ENCODE results near the gene MARCKSL1.
"Not testable (repeated sequence)": the region's sequence is repeated elsewhere in the genome, so short reads cannot be mapped to it uniquely, and the experiment has no call there.

Gene MARCKSL1

DNA sequence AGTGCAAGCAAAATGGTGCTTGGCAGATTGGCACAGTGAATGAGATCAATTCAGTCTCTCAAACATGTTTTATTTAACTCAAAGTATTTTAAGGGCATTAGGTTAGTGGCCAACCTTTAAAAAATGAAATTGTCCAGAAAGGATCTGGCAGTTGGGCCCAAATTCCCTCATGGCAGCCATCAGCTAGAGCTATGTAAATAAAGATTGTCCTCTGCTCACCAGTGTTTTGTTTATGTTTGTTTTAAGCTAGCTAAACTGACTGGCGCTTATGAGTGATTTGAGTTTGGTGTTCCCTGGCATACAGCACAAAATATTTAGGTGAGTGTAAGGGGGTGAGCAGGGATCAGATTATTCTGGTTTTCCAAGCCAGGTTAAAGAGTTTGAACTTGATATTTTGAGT, 26.1 kb downstream of the MARCKSL1 start:
- POLR2A ChIA-PET, result no interaction called here
- CTCF ChIA-PET, result no interaction called here
- TF ChIP-seq, protein P1, sequence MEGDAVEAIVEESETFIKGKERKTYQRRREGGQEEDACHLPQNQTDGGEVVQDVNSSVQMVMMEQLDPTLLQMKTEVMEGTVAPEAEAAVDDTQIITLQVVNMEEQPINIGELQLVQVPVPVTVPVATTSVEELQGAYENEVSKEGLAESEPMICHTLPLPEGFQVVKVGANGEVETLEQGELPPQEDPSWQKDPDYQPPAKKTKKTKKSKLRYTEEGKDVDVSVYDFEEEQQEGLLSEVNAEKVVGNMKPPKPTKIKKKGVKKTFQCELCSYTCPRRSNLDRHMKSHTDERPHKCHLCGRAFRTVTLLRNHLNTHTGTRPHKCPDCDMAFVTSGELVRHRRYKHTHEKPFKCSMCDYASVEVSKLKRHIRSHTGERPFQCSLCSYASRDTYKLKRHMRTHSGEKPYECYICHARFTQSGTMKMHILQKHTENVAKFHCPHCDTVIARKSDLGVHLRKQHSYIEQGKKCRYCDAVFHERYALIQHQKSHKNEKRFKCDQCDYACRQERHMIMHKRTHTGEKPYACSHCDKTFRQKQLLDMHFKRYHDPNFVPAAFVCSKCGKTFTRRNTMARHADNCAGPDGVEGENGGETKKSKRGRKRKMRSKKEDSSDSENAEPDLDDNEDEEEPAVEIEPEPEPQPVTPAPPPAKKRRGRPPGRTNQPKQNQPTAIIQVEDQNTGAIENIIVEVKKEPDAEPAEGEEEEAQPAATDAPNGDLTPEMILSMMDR (IDR thresholded peaks at IDR 0.05; ENCODE audit: insufficient read depth, low read length, missing control alignments), result no peak
- DNase-seq (ENCODE audit: low read depth, low spot score), result no peak
- no peak overlapping the region for H3K4me3 ChIP-seq (ENCODE audit: low read depth, low read length)

DNA sequence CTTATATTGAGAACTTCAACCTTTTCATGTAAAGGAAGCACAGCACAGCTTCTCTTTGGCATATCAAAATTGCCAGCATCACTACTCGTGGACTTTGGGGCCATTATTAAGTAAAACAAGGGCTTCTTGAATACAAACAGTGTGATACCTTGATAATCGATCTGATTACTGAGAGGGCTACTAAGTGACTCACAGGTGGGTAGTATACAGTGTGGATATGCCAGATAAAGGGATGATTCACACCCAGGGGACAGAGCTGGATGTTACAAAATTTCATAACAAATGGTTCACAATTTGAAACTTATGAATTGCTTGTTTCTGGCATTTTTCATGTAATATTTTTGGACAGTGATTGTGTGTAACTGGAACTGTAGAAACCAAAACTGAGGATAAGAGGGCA, 28.7 kb downstream of the MARCKSL1 start:
- no peak for DNase-seq (ENCODE audit: low read depth, low spot score)
- H3K4me3 ChIP-seq (ENCODE audit: low read depth, low read length), result no peak overlapping the region
- CTCF ChIA-PET, result interaction anchor here (1.2 to 5.4 kb wide), 5 partner anchors 9 to 91 kb away, joined by 3 to 16 read pairs (median 4); no protein-coding TSS in a partner anchor
- POLR2A ChIA-PET, result interaction anchor here (1.6 kb wide), 1 partner anchor 29 kb away, joined by 8 read pairs; the partner anchor contains the start of gene MARCKSL1
- TF ChIP-seq, protein P1 (IDR thresholded peaks at IDR 0.05; ENCODE audit: insufficient read depth, low read length, missing control alignments), result no peak

DNA sequence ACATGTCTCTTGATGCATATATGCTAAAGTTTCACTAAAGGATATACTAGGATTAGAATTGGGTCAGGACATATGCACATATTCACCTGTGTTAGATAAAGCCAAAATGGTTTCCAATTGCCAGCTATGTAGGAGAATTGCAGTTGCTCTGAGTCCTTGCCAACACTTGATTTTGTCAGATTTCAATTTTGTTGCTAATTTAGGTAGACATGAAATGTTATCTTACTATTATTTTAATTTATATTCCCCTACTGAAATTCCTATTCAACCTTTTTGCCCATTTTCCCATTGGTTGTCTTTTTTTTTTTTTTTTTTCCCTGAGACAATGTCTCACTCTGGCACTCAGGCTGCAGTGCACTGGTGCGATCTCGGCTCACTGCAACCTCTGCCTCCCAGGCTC, 30.7 kb downstream of the MARCKSL1 start:
- H3K4me3 ChIP-seq (ENCODE audit: low read depth, low read length), result no peak overlapping the region
- POLR2A ChIA-PET, result no interaction called here
- CTCF ChIA-PET, result interaction anchor here (1.0 to 5.4 kb wide), 3 partner anchors 11 to 89 kb away, joined by 3 to 16 read pairs (median 14); no protein-coding TSS in a partner anchor
- TF ChIP-seq, protein P1 (IDR thresholded peaks at IDR 0.05; ENCODE audit: insufficient read depth, low read length, missing control alignments), result no peak
- no peak for DNase-seq (ENCODE audit: low read depth, low spot score)

DNA sequence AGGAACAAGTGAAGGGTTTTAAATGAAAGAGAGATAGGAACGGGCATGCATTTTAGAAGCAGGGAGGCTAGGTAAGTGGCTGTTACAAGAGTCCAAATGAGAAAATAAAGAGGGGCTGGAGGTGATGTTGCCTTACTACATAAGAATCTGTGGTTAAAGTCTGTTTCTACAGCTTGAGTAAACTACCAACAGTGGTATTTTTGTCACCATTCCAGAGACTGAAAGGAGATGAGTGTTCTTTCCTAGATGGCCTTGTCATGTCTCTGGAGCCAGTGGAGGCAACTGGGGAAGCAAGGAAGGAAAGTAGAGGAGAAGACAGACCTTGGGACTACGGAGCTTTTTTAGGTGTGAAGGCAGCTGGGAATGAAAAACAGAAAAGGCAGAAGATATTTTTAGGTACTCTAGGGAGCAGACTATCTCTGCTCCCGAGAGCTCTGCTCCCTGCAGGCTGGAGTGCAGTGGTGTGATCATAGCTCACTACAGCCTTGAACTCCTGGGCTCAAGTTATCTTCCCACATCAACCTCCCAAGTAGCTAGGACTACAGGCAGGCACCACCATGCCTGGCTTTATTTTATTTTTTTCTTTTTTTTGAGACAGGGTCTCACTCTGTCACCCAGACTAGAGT, 31.9 kb downstream of the MARCKSL1 start:
- POLR2A ChIA-PET, result interaction anchor here (0.6 to 1.4 kb wide), 3 partner anchors 13 to 38 kb away, joined by 4 to 5 read pairs (median 4); partner anchors contain the start of genes HDAC1 and MARCKSL1
- CTCF ChIA-PET, result interaction anchor here (0.8 to 5.4 kb wide), 6 partner anchors 11 to 88 kb away, joined by 3 to 16 read pairs (median 4); partner anchors contain the start of gene FAM167B
- DNase-seq (ENCODE audit: low read depth, low spot score), result peak; percentile 29
- TF ChIP-seq, protein P1 (IDR thresholded peaks at IDR 0.05; ENCODE audit: insufficient read depth, low read length, missing control alignments), result no peak
- H3K4me3 ChIP-seq (ENCODE audit: low read depth, low read length), result no peak overlapping the region

DNA sequence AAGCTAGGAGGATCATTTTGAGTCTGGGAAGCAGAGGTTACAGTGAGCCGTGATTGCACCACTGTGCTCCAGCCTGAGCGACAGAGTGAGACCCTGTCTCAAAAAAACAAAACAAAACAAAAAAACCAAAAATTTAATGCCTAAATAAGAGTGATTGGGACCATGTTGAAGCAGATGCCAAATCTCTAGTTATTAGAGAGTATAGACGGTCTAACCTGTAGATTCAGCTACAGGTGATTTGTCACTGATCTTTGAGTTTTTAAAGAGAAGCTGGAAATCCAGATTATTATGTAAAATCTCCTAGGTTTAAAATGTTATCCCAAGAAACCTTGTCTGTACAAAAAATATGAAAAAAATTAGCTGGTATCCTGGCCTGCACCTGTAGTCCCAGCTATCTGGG, 32.7 kb downstream of the MARCKSL1 start:
- ChIA-PET CTCF (interaction anchor here (1.1 to 5.4 kb wide), 4 partner anchors 11 to 87 kb away, joined by 3 to 16 read pairs (median 6); no protein-coding TSS in a partner anchor), POLR2A (interaction anchor here (1.2 kb wide), 1 partner anchor 12 kb away, joined by 5 read pairs; the partner anchor contains the start of gene HDAC1)
- H3K4me3 ChIP-seq (ENCODE audit: low read depth, low read length), result no peak overlapping the region
- no peak for DNase-seq (ENCODE audit: low read depth, low spot score)
- TF ChIP-seq, protein P1 (IDR thresholded peaks at IDR 0.05; ENCODE audit: insufficient read depth, low read length, missing control alignments), result no peak

DNA sequence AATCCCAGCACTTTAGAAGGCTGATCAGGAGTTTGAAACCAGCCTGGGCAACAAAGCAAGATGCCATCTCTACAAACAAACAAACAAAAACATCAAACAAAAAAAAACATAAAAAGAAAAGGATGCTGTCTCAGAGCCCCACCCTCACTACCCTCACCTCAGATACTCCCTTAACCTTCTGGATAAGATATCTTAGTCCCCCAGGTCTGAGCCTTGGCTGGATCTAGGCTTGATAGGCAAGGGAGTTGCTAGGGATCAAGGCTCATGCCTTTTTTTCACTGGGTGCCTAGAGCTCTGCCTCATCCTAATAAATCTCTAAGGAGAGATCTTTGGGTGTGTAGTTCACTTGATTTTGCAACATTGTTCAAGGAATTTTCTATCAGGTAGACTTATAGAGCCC, 36.7 kb downstream of the MARCKSL1 start:
- TF ChIP-seq, protein P1 (IDR thresholded peaks at IDR 0.05; ENCODE audit: insufficient read depth, low read length, missing control alignments), result no peak
- H3K4me3 ChIP-seq (ENCODE audit: low read depth, low read length), result no peak overlapping the region
- CTCF ChIA-PET, result interaction anchor here (1.4 kb wide), 1 partner anchor 83 kb away, joined by 3 read pairs; no protein-coding TSS in a partner anchor
- POLR2A ChIA-PET, result no interaction called here
- no peak for DNase-seq (ENCODE audit: low read depth, low spot score)

DNA sequence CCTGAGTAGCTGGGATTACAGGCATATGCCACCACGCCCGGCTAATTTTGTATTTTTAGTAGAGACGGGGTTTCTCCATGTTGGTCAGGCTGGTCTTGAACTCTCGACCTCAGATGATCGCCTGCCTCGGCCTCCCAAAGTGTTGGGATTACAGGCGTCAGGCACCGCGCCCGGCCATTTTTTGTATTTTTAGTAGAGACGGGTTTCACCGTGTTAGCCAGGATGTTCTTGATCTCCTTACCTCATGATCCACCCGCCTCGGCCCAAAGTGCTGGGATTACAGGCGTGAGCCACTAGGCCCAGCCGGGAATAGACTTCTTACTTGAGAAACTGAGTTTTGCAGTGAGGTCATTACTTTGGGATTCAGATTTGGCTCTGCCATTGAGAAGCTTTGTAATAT, 37.8 kb downstream of the MARCKSL1 start:
- POLR2A ChIA-PET, result interaction anchor here (0.6 kb wide), 1 partner anchor 93 kb away, joined by 3 read pairs; the partner anchor contains the start of gene IQCC
- H3K4me3 ChIP-seq (ENCODE audit: low read depth, low read length), result not testable (repeated sequence)
- CTCF ChIA-PET, result interaction anchor here (0.9 kb wide), 1 partner anchor 19 kb away, joined by 5 read pairs; no protein-coding TSS in a partner anchor

More for the DNA sequence above, 37.8 kb downstream of the MARCKSL1 start:
- DNase-seq (ENCODE audit: low read depth, low spot score), result not testable (repeated sequence)

All from AG04449 (cell line).